Hematopoietic multipotent progenitor cell treated with erythropoietin and hydrocortisone succinate and interleukin-3 and kit ligand, for 4 days (in vitro differentiated cells): ENCODE results near the gene TMPRSS11E.
"Not testable (repeated sequence)": the region's sequence is repeated elsewhere in the genome, so short reads cannot be mapped to it uniquely, and the experiment has no call there.

Source experiments
- DNase-seq: peaks from one replicate; pipeline ENCODE4 v3.0.0-alpha.2; 2015

Gene TMPRSS11E

GRCh38 chr4:68462691-68463090, 15.4 kb downstream of the TMPRSS11E start:
- no peak for DNase-seq

GRCh38 chr4:68463796-68464195, 16.5 kb downstream of the TMPRSS11E start:
- DNase-seq = no peak

- DNase-seq = no peak
These were observed 17.8 kb downstream of the TMPRSS11E start for GRCh38 chr4:68465058-68465457.

- DNase-seq = no peak
These were observed 18.9 kb downstream of the TMPRSS11E start for GRCh38 chr4:68466185-68466584.

GRCh38 chr4:68466751-68467150, 19.5 kb downstream of the TMPRSS11E start:
- no peak for DNase-seq

- DNase-seq = no peak
These were observed 22.2 kb downstream of the TMPRSS11E start for GRCh38 chr4:68469482-68469881.

- no peak for DNase-seq
These were observed 28.9 kb downstream of the TMPRSS11E start for GRCh38 chr4:68476191-68476590.

- DNase-seq = no peak
These were observed 42.1 kb downstream of the TMPRSS11E start for GRCh38 chr4:68489338-68489737.

- peak; percentile 7 for DNase-seq
These were observed 43.7 kb downstream of the TMPRSS11E start for GRCh38 chr4:68490826-68491457.

- DNase-seq = no peak
These were observed 47.4 kb downstream of the TMPRSS11E start for GRCh38 chr4:68494688-68495087.

GRCh38 chr4:68498413-68499007, 51.2 kb downstream of the TMPRSS11E start:
- DNase-seq = peak; percentile 87

- peak; percentile 22 for DNase-seq
These were observed 51.8 kb downstream of the TMPRSS11E start for GRCh38 chr4:68499021-68499420.

- not testable (repeated sequence) for DNase-seq
These were observed 56.2 kb downstream of the TMPRSS11E start for GRCh38 chr4:68503462-68503861.

- DNase-seq = not testable (repeated sequence)
These were observed 57.6 kb downstream of the TMPRSS11E start for GRCh38 chr4:68504836-68505235.

GRCh38 chr4:68505452-68505851, 58.2 kb downstream of the TMPRSS11E start:
- DNase-seq = not testable (repeated sequence)

GRCh38 chr4:68518889-68519288, 71.6 kb downstream of the TMPRSS11E start:
- DNase-seq = no peak

- no peak for DNase-seq
These were observed 73.7 kb downstream of the TMPRSS11E start for GRCh38 chr4:68520985-68521384.

- not testable (repeated sequence) for DNase-seq
These were observed 75.0 kb downstream of the TMPRSS11E start for GRCh38 chr4:68522232-68522631.

- DNase-seq = no peak
These were observed 88.7 kb downstream of the TMPRSS11E start for GRCh38 chr4:68535974-68536373.

- DNase-seq = no peak
These were observed 89.1 kb downstream of the TMPRSS11E start for GRCh38 chr4:68536375-68536774.

GRCh38 chr4:68542742-68543141, 95.5 kb downstream of the TMPRSS11E start:
- DNase-seq = not testable (repeated sequence)
